ENCODE measurements around the gene DAND5. TPM values are rescaled to one million over a fixed set of nuclear protein-coding genes. Genes with fewer than 3 reads are reported as not detected.

Gene DAND5
- total RNA-seq, 2 experiments from 2014 or later, result not detected

Small RNAs within 50 kb of the gene (microRNA-seq; reads per million reads assigned to microRNA genes)
- not detected for gene MIR5695
- 2.8 reads per million for gene MIR6515

Other genes with a start within 250 kb of the DAND5 start
- gene TNPO2, start 245.6 kb upstream of the DAND5 start, total RNA-seq, result 10 to 100 TPM; 80.8 to 81.9 TPM
- gene TRIR, start 234.9 kb upstream of the DAND5 start, total RNA-seq, result 100 to 1,000 TPM; 213 to 214 TPM
- gene GET3, start 232.1 kb upstream of the DAND5 start, total RNA-seq, result 10 to 100 TPM; 46.4 to 47.2 TPM
- gene BEST2, start 217.8 kb upstream of the DAND5 start, total RNA-seq, result not detected
- 10 to 100 TPM; 20.0 to 20.3 TPM for gene HOOK2, start 194.0 kb upstream of the DAND5 start, total RNA-seq
- 10 to 100 TPM; 82.7 to 84.6 TPM for gene JUNB, start 178.1 kb upstream of the DAND5 start, total RNA-seq
- 100 to 1,000 TPM; 170 to 181 TPM for gene PRDX2, start 167.8 kb upstream of the DAND5 start, total RNA-seq
- 10 to 100 TPM in 1 of 2 experiments, 1 to 10 TPM in 1; 5.8 to 10.8 TPM for gene THSD8, start 167.5 kb upstream of the DAND5 start, total RNA-seq
- 10 to 100 TPM; 46.2 to 47.8 TPM for gene RNASEH2A, start 163.0 kb upstream of the DAND5 start, total RNA-seq
- not detected for gene RTBDN, start 135.0 kb upstream of the DAND5 start, total RNA-seq
- 1 to 10 TPM; 1.8 to 2.6 TPM for gene MAST1, start 131.1 kb upstream of the DAND5 start, total RNA-seq
- gene DNASE2, start 88.1 kb upstream of the DAND5 start, total RNA-seq, result 10 to 100 TPM; 29.0 to 30.4 TPM
- under 1 TPM in 1 of 2 experiments, not detected in 1; 0.19 TPM for gene KLF1, start 82.4 kb upstream of the DAND5 start, total RNA-seq
- 10 to 100 TPM; 39.7 to 43.4 TPM for gene GCDH, start 78.4 kb upstream of the DAND5 start, total RNA-seq
- 1 to 10 TPM; 3.6 to 4.4 TPM for gene SYCE2, start 50.3 kb upstream of the DAND5 start, total RNA-seq
- gene FARSA, start 35.9 kb upstream of the DAND5 start, total RNA-seq, result 10 to 100 TPM; 69.2 to 73.3 TPM
- gene CALR, start 31.0 kb upstream of the DAND5 start, total RNA-seq, result 100 to 1,000 TPM; 522 to 531 TPM
- 100 to 1,000 TPM; 128 to 141 TPM for gene RAD23A, start 23.7 kb upstream of the DAND5 start, total RNA-seq
- 10 to 100 TPM; 18.4 to 19.4 TPM for gene GADD45GIP1, start 12.4 kb upstream of the DAND5 start, total RNA-seq
- 1 to 10 TPM; 1.5 to 2.5 TPM for gene NFIX, start 25.9 kb downstream of the DAND5 start, total RNA-seq
- gene LYL1, start 133.3 kb downstream of the DAND5 start, total RNA-seq, result 1 to 10 TPM; 3.7 TPM
- 10 to 100 TPM; 54.3 to 55.8 TPM for gene TRMT1, start 147.2 kb downstream of the DAND5 start, total RNA-seq
- gene NACC1, start 148.7 kb downstream of the DAND5 start, total RNA-seq, result 10 to 100 TPM; 56.3 to 57.2 TPM
- 10 to 100 TPM; 67.1 to 69.9 TPM for gene STX10, start 180.8 kb downstream of the DAND5 start, total RNA-seq
- gene IER2, start 180.8 kb downstream of the DAND5 start, total RNA-seq, result 100 to 1,000 TPM; 167 to 178 TPM

All from activated naive CD8-positive, alpha-beta T cell treated with anti-CD3 and anti-CD28 coated beads, Interleukin-2, amount 10 ng/mL, durations not matched to agents 7 days and 5 days (primary cell).